GM18868 (cell line): ENCODE data around the gene ATP5IF1.

Experiments used
- ATAC-seq: cut with Tn5 transposase; IDR thresholded peaks from one replicate; pipeline ENCODE4 v1.9.1; 2021; ENCODE audit warnings: mild to moderate bottlenecking, moderate library complexity; ENCODE audit not compliant: unreplicated experiment

The ATP5IF1 gene

DNA sequence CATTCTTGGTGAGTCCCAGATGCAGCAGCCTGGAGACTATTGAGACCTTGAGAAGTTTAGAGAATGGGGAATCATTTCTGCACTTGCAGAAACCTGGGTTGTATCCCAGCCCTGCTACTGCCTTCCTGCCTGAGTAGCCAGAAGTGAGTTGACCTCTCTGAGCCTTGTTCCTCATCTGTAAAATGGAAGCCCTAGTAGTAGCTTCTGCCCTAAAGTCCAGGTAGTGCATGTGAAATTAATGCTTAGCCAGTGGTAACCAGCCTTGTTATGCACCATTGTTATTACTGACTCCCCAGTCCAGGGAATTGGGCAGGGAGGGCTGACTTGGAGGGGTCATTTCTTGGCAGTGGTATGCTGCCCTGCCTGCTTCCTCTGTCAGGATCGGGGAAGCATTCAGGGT is 29.0 kb downstream of the ATP5IF1 start:
- ATAC-seq, result no peak

DNA sequence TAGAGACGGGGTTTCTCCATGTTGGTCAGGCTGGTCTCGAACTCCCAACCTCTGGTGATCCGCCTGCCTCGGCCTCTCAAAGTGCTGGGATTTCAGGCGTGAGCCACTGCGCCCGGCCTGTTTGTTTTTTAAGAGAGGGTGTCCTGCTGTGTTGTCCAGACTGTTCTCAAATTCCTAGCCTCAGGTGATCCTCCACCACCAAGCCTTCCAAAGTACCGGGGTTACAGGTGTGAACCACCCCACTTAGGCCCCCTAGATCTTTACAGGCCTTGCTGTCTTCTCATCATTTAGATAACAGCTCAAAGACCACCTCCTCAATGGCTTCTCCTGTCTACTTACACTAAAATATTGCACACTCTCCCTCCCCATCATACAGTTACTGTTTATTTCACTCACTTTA is 29.7 kb downstream of the ATP5IF1 start:
- ATAC-seq, result no peak

DNA sequence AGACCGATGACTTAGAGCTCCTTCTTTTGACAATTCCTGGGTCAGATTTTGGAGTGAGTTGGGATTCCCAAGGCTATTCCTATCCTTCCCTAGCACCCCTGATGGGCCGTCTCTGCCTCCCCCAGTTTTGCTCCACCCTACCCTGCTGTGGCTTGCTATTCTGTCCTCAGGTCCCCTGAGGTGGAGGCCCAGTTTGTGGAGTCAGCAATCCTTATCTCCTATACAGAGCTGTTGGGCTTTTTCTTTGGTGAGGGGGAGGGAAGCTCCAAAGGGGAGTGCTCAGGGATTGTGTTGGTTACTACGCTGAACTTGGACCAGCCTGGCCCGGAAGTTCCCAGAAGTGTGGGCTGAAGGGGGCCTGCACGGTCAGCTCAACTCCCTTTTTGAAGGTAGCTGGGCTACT is 31.0 kb downstream of the ATP5IF1 start:
- ATAC-seq, result no peak

DNA sequence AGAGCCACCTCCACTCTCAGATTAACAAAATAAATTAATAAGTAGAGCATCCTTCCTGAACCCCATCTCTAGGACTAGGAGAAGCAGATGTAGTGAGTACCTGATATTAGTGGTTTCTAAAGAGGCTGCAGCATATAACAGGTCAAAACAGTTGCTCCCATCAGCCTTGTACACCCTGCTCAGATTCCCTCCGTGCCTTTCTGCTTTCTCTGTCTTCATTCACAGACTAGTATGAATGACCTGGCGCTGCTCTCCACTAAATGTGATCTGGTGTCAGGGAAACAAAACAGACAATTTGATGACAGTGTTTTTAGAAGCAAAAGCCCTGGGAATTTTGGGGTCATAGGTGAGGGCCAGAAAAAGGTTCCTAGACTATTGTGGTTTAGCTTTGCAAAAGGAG is 31.7 kb downstream of the ATP5IF1 start:
- ATAC-seq, result no peak

DNA sequence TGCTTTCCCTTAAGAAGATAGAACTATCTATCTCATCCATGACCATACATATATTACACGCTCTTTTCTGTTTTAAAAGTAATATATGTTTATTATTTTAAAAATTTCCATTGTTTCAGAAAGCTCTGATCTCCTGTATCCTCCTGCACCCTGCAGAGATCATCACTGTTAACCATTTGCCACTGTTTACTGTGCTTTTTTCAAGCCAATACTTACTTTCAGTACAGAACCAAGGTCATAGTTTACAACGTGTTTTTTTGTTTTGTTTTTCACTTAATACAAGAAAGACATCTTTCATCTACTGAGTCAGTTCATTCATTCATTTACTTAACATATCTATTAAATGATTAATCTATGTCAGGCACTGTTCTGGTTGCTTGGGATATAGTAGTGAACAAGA is 33.6 kb downstream of the ATP5IF1 start:
- ATAC-seq, result no peak

DNA sequence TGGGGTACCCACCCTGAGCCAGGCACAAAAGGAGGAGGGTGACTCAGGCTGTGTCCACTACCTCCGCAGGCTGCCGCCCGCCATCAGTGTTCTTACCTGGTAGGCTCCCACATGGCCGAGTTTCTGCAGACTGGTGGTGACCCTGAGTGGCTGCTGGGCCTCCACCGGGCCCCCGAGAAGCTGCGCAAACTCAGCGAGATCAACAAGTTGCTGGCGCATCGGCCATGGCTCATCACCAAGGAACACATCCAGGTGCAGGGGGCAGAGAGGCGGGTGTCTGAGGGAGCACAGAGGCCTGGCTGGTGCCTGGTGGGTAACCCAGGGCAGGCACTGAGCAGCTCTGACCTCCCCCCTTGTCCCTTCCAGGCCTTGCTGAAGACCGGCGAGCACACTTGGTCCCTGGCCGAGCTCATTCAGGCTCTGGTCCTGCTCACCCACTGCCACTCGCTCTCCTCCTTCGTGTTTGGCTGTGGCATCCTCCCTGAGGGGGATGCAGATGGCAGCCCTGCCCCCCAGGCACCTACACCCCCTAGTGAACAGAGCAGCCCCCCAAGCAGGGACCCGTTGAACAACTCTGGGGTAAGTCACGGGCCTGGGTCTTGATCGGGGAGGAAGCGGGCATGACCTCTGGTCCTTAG is 36.4 kb downstream of the ATP5IF1 start:
- no peak for ATAC-seq

DNA sequence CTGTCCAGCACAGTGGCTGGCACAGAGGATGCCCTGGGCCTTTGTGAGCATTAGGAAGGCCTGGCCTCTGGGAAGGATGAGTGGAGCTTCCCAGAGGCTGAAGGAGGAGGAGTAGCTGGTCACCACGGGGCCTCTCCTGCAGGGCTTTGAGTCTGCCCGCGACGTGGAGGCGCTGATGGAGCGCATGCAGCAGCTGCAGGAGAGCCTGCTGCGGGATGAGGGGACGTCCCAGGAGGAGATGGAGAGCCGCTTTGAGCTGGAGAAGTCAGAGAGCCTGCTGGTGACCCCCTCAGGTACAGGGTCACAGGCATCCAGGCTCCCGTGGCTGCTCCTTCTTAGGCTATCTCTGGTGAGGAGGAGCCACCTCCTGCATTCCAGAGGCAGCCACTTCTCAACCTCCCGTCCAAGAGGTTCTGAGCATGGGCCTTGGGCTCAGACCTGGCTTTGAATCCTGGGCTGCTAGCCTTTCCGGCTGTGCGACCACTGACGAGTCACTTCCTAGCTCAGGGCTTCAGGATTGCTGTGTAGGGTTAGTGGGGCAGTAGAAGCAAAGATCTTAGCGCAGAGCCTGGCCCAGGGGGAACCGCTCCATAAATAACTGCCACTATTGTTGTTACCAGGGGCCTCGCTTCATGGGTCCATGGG is 37.4 kb downstream of the ATP5IF1 start:
- ATAC-seq, result no peak

DNA sequence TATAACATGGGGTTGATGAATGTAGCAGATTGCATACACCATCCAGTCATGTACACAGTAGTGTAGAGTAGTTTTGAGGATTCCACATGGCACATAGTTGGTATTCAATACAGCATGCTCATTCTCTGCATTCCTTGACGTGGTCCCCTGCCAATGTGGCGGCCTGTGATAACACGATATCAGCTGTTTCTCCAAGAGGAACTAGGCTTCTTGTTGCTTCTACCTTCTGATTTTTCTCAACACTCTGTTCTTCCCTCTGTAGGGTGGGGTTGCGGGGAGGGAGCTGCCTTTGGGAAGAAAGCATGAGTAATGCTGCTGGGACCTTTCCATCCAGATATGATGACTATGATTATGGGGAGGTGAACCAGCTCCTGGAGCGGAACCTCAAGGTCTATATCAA is 42.8 kb downstream of the ATP5IF1 start:
- ATAC-seq, result no peak

DNA sequence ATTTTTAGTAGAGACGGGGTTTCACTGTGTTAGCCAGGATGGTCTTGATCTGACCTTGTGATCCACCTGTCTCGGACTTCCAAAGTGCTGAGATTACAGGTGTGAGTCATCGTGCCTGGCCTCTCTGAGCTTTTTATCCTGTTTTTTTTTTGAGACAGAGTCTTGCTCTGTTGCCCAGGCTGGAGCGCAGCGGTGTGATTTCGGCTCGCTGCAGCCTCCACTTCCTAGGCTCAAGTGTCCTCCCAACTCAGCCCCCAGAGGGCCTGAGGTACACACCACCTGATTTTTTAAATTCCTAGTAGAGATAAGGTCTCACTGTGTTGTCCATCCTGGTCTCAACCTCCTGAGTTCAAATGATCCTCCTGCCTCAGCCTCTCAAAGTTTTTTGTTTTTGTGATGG is 43.8 kb downstream of the ATP5IF1 start:
- no peak for ATAC-seq

DNA sequence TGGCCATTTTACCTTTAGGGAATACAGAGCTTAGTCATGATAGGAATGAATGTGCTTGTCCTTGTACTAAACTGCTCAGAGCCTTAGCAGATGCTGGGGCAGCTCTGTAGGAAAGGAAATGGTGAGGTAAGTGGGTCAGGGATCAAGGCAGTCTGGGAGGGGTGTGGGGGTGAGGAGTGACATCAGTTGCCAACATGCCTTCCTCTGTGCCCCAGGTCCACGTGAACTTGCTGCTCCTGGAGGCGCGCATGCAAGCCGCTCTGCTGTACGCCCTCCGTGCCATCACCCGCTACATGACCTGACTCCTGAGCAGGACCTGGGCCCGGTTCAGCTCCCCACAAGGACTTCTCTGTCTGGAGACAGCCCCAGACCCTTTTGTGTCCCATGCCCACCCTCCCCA is 44.6 kb downstream of the ATP5IF1 start:
- no peak for ATAC-seq

DNA sequence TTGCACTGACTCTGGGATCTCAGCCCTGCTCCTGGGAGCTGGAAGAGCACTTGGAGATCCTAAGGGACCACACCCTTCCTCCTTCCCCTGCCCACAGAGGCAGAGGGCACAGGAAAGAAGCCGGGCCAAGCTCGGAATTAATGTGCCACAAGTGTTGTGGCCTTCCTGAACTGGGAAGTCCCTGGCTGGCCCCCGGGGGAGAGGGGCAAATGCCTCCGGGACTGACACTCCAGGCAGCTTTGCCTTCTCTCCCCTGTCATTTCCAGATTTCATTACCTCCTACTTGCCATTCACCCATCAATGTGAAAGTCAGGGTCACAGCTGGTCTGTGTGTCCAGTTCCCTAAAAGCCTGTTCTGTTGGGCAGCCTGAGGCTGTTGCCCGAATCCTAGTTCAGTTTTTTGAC is 45.1 kb downstream of the ATP5IF1 start:
- no peak for ATAC-seq

DNA sequence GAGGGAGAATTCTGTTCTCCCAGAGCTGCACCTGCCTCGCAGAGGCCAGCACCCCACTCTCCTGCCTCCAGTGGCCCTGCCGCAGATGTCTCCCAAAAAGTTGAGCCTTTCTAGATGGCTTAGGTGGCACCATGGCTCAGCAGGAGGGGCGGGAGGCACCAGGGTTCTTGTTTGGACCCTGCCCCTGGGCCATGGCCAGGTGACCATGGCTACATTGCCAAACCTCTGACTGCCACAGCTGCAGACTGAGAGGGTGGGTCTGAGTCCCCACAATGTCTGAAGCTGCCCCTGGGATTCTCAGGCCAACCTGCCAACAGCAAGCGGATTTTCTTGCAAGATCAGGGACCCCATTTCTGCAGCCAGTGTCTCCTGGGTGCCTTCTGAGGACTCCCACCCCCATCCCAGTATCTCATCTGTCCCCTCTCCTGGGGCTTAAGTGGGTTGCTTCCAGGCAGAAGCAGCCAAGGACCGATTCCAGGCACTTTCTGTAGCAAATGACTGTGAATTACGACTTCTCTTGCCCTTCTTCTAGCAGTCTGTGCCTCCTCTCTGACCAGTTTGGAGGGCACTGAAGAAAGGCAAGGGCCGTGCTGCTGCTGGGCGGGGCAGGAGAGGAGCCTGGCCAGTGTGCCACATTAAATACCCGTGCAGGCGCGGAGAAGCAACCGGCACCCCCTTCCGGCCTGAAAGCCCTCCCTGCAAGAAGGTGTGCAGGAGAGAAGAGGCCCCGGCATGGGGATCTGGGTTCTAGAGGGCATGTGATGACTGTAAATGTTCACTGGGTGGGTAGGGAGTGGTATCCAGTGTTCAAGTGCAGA is 45.9 kb downstream of the ATP5IF1 start:
- ATAC-seq, result no peak

DNA sequence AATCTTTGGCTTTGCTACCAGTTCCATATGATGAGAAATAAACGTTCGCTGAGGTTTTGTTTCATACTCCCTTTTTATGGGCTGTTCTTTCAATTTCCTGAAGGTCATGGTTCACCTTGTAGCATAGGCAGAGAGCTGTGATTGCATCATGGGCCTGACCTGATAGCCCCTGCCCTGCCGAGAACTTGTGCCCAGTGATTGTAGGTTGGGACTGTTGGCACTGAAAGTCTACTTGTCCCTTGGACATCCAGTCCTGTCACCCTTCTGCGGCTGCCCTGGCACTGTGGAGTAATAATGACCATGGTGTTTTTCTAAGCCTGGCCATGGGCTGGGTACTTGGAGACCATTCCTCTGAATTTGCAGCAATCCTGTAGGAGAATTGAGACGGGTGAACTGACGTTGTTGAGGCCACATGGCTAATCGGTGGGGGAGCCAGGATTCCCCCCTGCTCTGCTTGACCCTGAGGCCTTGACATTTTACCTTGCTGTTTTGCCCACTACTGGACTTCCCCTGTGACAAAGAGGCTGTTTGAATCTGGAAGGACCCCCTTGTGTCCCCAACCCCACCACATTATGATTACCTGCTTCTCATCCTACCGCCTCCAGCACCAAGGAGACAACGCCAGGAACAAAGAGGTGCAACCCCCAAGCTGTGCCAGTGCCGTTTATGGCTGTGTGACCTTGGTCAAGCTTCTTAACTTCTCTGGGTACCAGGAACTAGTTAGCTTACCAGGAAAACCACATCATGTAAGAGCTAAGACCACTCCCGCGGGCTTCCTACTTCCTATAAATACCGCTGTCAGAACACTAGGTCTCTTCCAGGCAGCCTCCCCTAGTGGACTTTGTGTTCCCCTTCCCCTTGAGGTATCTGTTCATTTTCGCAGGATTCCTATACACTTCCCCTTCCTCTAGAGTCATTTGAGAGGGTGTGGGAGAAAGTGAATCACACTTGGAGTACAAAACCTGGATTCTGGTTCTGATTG is 46.8 kb downstream of the ATP5IF1 start:
- ATAC-seq, result no peak

DNA sequence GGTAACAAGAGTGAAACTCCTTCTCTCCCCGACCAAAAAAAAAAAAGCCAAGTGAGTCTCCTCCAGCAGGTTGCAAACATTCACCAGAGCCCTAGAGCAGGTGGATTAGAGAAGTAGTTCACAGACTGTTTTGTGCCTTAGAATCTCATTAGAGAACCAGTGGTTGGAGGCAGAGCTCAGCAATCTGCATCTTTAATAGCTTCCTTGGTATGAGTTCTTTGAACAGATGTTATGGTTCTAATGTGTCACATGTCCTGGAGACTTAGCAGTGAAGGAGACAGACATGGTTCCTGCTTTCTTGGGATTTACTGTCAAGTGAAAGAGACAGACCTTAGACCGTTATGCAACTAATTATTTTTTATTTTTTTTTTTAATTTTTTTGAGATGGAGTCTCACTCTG is 50.2 kb downstream of the ATP5IF1 start:
- no peak for ATAC-seq
